HuH-7 (cell line): ENCODE results near the gene DDX24.
A peak's percentile ranks its signal among the peaks of the same experiment; 100 is the strongest.

Experiments
- DNase-seq: peaks from one replicate; pipeline ENCODE4 v3.0.0; 2011; ENCODE audit warnings: low spot score

The DDX24 gene

GRCh38 chr14:94031161-94031882, 49.7 kb downstream of the DDX24 start:
- no peak for DNase-seq

DNA sequence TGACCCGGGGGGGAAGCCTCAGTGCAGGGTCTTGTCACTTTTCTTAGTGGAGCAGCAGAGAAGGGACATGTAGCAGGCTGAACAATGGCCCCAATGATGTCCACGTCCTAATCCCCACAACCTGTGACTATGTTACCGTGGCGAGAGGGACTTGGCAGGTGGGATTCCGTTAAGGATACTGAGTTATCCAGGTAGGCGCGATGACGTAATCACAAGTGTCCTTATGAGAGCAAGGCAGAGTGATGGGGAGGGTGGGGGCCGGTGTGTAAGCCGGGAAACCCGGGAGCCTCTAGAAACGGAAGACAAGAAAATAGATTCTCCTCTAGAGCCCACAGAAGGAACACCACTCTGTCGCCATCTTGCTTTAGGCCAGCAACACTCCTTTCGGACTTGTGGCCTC, 50.4 kb downstream of the DDX24 start:
- no peak for DNase-seq

- no peak for DNase-seq
Measured at GRCh38 chr14:94029671-94030203, 51.3 kb downstream of the DDX24 start.

- no peak for DNase-seq
Measured at GRCh38 chr14:94029265-94029664, 51.7 kb downstream of the DDX24 start.

GRCh38 chr14:94028450-94028826, 52.6 kb downstream of the DDX24 start:
- no peak for DNase-seq

- DNase-seq, result no peak
Measured at GRCh38 chr14:94027566-94028449, 53.2 kb downstream of the DDX24 start.

GRCh38 chr14:94026889-94027469, 54.0 kb downstream of the DDX24 start:
- no peak for DNase-seq

GRCh38 chr14:94026173-94026888, 54.7 kb downstream of the DDX24 start, which contains the start of gene OTUB2:
TSS of gene OTUB2 (plus strand) at chr14:94026340. CDS start at chr14:94026538, 198 bp downstream.
- DNase-seq, result peak; percentile 99

- DNase-seq, result no peak
Measured at GRCh38 chr14:94025720-94026119, 55.3 kb downstream of the DDX24 start.

- no peak for DNase-seq
Measured at GRCh38 chr14:94024549-94024948, 56.5 kb downstream of the DDX24 start.

GRCh38 chr14:94022532-94023411, 58.2 kb downstream of the DDX24 start:
- peak; percentile 36 for DNase-seq

DNA sequence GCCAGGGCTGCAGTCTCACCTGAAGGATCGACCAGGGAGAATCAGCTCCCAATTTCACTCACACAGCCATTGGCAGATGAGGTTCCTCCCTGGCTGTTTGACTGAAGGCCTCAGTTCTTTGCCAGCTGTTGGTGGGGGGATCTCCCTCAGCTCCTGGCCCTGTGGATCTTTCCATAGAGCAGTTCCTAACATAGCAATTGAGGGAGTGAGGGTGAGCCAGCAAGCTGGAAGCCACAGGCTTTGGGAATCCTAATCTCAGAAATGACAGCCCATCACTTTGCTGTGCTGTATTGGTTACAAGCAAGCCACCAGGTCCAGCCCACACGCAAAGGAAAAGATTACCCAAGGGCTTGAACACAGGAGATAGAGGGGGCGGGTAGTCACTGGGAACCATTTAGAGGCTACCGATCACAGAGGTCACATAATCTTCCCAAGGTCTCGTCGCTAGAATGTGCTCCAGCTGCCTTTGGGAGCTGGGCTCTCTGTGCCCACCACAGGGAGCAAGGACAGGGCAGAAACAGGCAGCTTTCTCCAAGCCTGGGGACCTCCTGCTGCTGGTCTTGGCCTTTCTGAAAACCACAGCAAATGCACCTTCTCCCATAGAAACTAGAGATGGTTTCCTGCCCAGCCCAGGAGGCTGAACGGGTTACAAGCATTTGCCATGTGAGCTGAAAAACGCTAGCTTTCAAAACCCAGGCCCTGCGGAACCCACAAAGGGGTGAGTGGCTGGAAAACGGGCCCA, 59.4 kb downstream of the DDX24 start:
- DNase-seq, result no peak

DNA sequence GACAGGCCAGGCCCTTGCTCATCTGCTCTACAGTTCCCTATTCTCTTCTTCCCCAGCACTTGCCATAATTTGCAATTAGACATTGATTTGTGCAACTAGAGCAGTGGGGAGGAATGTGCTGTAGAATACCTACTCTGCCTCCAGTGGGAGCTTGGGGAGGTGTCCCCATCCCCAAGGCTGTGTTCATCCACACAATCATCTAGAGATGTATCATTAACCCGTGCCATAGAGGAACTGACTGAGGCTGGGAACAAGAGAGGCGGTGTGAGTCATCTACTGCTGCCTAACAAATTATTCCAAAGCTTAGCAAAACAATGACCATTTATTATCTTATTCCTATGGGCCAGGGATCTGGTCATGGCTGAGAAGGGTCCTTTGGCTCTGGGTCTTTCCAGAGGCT, 60.0 kb downstream of the DDX24 start:
- no peak for DNase-seq

- no peak for DNase-seq
Measured at GRCh38 chr14:94020267-94020666, 60.7 kb downstream of the DDX24 start.

GRCh38 chr14:94019329-94019728, 61.7 kb downstream of the DDX24 start:
- no peak for DNase-seq

DNA sequence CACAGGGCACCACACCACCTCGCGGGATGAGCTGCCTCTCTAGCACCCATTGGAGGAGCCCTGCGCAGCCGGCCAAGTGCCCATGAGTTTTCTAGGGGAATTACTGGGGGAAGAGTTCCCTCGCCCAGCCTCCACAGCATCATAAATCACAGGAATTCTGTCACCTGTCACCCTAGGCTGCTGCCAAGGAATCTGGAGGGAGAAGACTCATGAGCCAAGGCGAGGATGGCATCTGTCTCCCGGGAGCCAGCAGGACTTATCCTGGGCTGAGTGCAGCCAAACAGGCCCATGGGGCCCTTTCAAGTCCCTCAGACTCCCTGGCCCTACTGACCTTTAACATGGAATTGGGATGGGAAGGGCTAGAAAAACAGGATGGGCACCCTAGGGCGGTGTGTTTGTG, 62.7 kb downstream of the DDX24 start:
- no peak for DNase-seq

DNA sequence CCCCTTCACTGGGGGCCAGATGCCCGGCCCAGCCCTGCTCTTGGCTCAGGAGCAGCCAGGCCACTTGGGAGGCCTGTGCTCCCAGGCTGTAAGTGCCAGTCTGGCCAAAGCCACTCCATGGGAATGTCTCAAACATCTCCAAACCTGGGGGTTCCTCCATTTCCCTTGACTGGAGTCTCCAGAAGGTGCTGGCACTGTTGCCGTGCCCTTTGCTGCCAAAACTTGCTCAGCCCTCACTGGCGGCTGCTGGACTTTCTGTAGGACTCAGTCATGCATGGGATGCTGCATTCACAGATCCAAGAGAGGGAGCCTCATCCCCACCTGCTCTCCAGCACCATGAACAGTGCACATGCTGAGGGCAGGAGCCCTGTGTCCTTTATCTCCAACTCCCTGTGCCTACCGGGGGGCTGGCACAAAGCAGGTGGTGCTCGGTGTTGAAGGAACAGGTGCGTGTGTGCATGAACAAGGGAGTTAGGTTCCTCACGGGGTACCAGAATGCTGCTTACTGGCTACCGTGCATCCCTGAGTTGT, 64.5 kb downstream of the DDX24 start:
- no peak for DNase-seq

DNA sequence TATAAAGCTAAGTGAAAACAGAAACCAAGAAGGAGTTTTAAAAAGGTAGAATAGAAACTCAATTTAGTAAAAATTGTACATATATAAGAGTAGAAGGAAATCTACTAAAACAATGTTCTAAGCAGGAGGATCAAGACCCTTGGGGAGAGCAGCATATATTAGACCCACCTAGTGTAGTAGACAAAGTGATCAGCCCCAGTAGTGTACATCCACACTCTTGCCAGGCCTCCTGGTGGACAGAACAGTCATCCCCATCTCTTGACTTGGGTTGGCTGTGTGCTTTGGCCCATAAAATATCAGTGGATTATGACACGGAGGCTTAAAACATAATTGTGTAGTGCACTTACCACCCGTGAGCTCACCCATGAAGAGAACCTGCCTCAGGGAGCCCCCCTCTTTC, 65.8 kb downstream of the DDX24 start:
- no peak for DNase-seq

GRCh38 chr14:94014382-94014781, 66.6 kb downstream of the DDX24 start:
- no peak for DNase-seq

DNA sequence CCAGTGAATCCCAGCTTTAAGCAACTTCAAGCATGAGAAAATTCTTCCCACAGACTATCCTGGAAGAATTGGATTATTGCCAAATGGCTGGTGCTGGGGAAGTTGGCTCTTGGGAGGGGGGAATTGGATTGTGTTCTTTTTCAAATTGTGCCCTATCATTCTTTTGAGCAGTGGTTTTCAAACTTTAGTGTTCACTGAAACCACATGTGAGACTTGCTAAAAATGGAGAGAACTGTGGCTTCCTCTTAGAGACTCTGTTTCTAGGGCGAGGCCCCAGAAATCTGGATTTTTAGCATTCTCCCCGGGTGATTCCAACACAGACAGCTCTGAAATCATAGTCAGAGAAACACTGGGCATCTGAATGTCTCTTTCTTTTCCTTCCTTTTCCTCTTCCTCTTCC, 69.2 kb downstream of the DDX24 start:
- DNase-seq, result no peak
